Measurements from ENCODE around the gene NGEF.

Gene NGEF

GRCh38 chr2:232892221-232892620 lies 120.8 kb downstream of the NGEF start:
- no peaks in the 10 kb centered on the region for H3K9me3 Mint-ChIP-seq
- H3K36me3 Mint-ChIP-seq (ENCODE audit: low read depth), result no peaks in the 10 kb centered on the region
- peaks cover 27% of the 10 kb centered on the region for H3K27me3 Mint-ChIP-seq (ENCODE audit: low read depth)
- peaks cover 19% of the 10 kb centered on the region for H3K4me1 Mint-ChIP-seq
- no peak for TF ChIP-seq CTCF (IDR thresholded peaks at IDR 0.05; ENCODE audit: unreplicated experiment in 3 of 3)
- no peak overlapping the region for H3K27ac Mint-ChIP-seq
- peak overlapping the region in 1 of 3 experiments; percentile 4 for H3K4me3 Mint-ChIP-seq

- peaks cover 19% of the 10 kb centered on the region for H3K4me1 Mint-ChIP-seq
- H3K27me3 Mint-ChIP-seq (ENCODE audit: low read depth), result peaks cover 29% of the 10 kb centered on the region
- no peak for TF ChIP-seq CTCF (IDR thresholded peaks at IDR 0.05; ENCODE audit: unreplicated experiment in 3 of 3)
- H3K4me3 Mint-ChIP-seq, result no peak overlapping the region
- no peaks in the 10 kb centered on the region for H3K36me3 Mint-ChIP-seq (ENCODE audit: low read depth)
- no peak overlapping the region for H3K27ac Mint-ChIP-seq
- no peaks in the 10 kb centered on the region for H3K9me3 Mint-ChIP-seq
Observed at GRCh38 chr2:232891621-232892071, 121.4 kb downstream of the NGEF start.

- Mint-ChIP-seq H3K9me3 (no peaks in the 10 kb centered on the region), H3K27me3 (ENCODE audit: low read depth) (peaks cover 31% of the 10 kb centered on the region), H3K36me3 (ENCODE audit: low read depth) (no peaks in the 10 kb centered on the region), H3K27ac (no peak overlapping the region), H3K4me1 (peaks cover 19% of the 10 kb centered on the region), H3K4me3 (peak overlapping the region in 1 of 3 experiments; percentile 57)
- TF ChIP-seq CTCF (IDR thresholded peaks at IDR 0.05; ENCODE audit: unreplicated experiment in 3 of 3), result no peak
Observed at GRCh38 chr2:232890896-232891601, 122.0 kb downstream of the NGEF start.

- Mint-ChIP-seq H3K27me3 (ENCODE audit: low read depth) (peaks cover 35% of the 10 kb centered on the region), H3K27ac (no peak overlapping the region), H3K4me1 (peaks cover 19% of the 10 kb centered on the region), H3K4me3 (peak overlapping the region in 1 of 3 experiments; percentile 22), H3K36me3 (ENCODE audit: low read depth) (no peaks in the 10 kb centered on the region), H3K9me3 (no peaks in the 10 kb centered on the region)
- TF ChIP-seq CTCF (IDR thresholded peaks at IDR 0.05; ENCODE audit: unreplicated experiment in 3 of 3), result no peak
Observed at GRCh38 chr2:232890536-232890895, 122.5 kb downstream of the NGEF start.

GRCh38 chr2:232889876-232890401 lies 123.1 kb downstream of the NGEF start:
- H3K4me3 Mint-ChIP-seq, result no peak overlapping the region
- no peaks in the 10 kb centered on the region for H3K9me3 Mint-ChIP-seq
- H3K27me3 Mint-ChIP-seq (ENCODE audit: low read depth), result peaks cover 35% of the 10 kb centered on the region
- H3K27ac Mint-ChIP-seq, result no peak overlapping the region
- H3K4me1 Mint-ChIP-seq, result peaks cover 19% of the 10 kb centered on the region
- no peak for TF ChIP-seq CTCF (IDR thresholded peaks at IDR 0.05; ENCODE audit: unreplicated experiment in 3 of 3)
- no peaks in the 10 kb centered on the region for H3K36me3 Mint-ChIP-seq (ENCODE audit: low read depth)

All from nephron (organoid).